Keratinocyte (primary cell): ENCODE data around the gene C2orf69.

Source experiments
- EZH2 ChIP-seq: IDR thresholded peaks from one replicate; pipeline ENCODE4 v1.6.1; 2012; ENCODE audit warnings: inconsistent platforms, mild to moderate bottlenecking, low read length, moderate library complexity
- TF ChIP-seq, protein P1 (sequence below), 3 experiments: IDR thresholded peaks in 1 of 3; conservative IDR thresholded peaks in 1 of 3; optimal IDR thresholded peaks in 1 of 3; 2 replicates in 2 of 3; 3 replicates in 1 of 3; pipeline versions ENCODE3 to v1.5.1; 2011; ENCODE audit warnings: low read length in 3 of 3, mild to moderate bottlenecking in 3 of 3, moderate library complexity in 2 of 3, control low read depth in 1 of 3, inconsistent platforms in 1 of 3; ENCODE audit not compliant: insufficient read depth in 2 of 3; ENCODE audit errors: extremely low read depth in 1 of 3

GRCh38 chr2:199862788-199863187 lies 48.3 kb upstream of the C2orf69 start:
- TF ChIP-seq, protein P1, sequence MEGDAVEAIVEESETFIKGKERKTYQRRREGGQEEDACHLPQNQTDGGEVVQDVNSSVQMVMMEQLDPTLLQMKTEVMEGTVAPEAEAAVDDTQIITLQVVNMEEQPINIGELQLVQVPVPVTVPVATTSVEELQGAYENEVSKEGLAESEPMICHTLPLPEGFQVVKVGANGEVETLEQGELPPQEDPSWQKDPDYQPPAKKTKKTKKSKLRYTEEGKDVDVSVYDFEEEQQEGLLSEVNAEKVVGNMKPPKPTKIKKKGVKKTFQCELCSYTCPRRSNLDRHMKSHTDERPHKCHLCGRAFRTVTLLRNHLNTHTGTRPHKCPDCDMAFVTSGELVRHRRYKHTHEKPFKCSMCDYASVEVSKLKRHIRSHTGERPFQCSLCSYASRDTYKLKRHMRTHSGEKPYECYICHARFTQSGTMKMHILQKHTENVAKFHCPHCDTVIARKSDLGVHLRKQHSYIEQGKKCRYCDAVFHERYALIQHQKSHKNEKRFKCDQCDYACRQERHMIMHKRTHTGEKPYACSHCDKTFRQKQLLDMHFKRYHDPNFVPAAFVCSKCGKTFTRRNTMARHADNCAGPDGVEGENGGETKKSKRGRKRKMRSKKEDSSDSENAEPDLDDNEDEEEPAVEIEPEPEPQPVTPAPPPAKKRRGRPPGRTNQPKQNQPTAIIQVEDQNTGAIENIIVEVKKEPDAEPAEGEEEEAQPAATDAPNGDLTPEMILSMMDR (optimal IDR thresholded peaks at IDR 0.05 in 1 of 3, IDR thresholded peaks at IDR 0.05 in 1 of 3, conservative IDR thresholded peaks at IDR 0.05 in 1 of 3; ENCODE audit: extremely low read depth in 1 of 3, insufficient read depth in 2 of 3, low read length in 3 of 3): no peak
- no peak for TF ChIP-seq EZH2
